NCI-H2227 (cell line): ENCODE measurements around the gene CHAT.
"Not testable (repeated sequence)": the region's sequence is repeated elsewhere in the genome, so short reads cannot be mapped to it uniquely, and the experiment has no call there.

ENCODE experiments used
- DNase-seq: peaks from one replicate; lab custom pipeline; 2025; ENCODE audit not compliant: unreplicated experiment; lab: John Stamatoyannopoulos, UW

CHAT gene

DNA sequence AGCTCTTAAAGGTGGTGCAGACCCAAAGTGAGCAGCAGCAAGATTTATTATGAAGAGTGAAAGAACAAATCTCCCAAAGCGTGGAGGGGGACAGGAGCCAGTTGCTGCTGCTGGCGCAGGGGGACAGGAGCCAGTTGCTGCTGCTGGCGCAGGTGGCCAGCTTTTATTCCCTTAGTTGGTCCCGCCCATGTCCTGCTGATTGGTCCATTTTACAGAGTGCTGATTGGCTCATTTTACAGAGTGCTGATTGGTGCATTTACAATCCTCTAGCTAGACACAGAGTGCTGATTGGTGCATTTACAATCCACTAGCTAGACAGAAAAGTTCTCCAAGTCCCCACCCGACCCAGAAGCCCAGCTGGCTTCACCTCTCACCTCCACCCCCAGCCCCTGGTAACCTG is 68.6 kb downstream of the CHAT start:
- DNase-seq = not testable (repeated sequence)

DNA sequence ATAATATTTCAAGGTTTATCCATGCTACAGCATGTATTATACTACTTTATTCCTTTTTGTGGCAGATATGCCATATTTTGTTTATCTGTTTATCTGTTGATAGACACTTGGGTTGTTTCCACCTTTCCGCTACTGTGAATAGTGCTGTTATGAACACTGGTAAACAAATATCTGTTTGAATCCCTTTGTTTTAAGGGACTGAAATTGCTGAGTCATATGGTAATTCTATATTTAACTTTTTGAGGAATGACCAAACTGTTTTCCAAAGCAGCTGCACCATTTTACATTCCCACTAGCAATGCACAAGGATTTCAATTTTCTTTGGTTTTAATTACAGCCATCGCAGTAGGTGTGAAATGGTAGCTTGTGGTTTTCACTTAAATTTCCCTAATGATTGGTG is 69.0 kb downstream of the CHAT start:
- no peak for DNase-seq

DNA sequence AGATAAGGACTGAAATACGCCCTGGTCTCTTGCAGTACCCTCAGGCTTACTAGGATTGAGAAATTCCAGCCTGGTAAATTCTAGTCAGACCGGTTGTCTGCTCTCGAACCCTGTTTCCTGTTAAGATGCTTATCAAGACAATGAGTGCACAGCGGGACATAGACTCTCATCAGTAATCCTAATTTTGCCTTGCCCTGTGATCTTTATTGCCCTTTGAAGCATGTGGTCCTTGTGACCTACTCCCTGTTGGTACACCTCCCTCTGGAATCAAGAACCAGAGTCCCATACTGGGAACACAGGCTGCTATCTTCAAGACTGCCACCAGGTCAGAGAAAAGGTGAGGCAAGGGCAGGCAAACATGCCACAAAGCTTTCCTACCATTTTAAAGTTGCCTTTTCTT is 72.8 kb downstream of the CHAT start:
- DNase-seq = no peak

DNA sequence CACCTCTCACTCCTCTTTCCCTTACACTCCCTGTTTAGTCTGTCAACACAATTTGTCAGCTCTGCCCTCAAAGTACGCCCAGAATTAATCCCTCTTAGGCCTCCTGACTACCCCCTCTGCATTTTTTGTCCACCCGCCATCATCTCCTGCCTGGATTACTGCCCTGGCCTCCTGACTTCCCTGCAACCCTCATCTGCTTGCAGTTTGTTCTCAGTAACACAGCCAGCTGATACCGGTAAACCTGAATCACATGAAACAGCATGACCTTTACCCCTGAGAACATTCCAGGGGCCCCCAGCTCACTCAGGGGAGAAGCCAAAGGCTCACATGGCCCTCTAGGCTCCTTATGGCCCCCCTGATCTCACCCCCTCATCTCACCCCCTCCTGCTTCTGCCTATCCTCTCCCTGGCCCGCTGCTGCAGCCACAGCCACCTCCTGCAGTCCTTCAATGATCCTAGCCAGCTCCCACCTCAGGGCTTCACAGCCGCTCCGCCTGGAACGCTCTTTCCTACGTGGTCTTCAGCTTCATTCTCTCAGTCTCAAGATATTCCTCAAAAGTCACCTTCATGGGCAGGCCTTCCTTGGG is 74.5 kb downstream of the CHAT start:
- DNase-seq = no peak

DNA sequence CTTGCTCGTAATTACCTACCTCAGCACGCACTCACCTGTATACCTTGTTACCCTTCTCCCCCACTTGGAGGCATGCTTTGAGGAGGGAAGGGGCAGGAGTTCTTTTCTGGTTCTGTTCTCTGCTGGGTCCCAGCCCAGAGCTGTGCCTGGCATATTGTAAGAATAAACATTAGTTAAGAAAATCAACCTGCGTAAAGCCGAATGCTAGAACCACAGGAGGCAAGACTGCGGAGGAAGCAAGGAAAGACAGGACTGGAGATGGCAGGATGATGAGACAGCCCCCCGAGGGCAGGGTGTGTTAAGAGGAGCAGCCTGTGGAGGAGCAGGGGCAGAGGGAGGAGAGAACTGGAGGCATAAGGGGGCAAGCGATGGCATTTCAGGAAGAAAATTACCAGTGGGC is 75.1 kb downstream of the CHAT start:
- no peak for DNase-seq

DNA sequence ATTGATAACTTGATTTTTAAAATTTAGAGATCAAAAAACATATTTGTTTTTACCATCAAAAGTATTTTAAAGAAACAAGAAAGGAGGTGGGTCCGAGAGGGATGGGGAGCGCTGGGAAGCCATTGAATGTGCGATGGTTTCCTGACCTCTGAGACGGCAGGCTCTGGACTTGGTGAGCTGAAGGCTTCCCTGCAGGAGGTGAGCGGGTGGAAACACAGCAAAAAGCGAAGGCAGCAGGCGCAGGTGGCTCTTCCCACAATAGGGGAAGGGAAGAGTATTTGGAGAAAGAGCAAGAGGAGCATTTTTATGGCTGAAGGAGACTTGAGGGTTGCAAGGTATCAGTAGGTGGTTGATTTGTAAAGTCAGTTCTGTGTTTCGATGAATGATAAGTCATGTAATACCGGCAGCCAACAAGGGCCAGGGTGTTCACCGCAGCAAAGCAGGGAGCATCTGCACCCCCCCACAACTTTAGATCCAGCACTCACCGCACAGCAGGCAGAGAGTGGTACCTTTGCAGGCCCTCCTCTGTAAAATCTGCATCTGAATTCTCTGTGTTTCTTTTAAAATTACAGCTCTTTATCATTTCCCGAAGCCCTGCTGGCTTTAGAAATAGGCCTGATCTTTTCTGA is 76.2 kb downstream of the CHAT start:
- no peak for DNase-seq

DNA sequence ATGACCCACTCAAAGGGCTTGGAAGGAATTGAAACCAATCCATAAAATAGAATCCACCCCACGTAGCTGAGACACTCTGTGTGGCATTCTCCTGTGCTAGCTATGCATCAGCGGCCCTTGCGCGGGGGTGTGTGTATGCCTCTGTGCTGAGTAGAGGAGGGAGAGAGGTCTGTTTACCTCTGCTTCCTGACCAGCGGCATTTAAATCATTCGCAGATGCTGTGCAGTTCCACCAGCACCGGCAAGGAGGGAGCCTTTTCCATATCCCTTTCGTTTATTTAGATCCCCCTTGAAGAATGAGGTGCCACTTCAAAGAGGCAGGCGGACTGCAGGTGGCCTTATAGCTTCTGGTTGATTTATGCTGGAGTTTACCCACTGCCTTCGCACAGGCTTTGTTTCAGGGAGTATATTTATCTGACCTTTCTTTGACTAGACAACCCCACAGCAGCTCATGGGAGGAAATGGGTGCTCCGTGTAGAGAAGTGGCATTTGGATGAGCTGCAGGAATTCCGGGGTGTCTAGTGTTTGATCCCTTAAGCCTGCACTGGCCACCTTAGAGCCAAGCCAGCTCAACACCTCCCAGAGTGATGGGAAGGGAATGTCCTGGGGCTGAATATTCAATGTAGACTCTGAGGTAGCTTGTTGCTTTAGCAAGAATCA is 77.0 kb downstream of the CHAT start:
- peak; percentile 10 for DNase-seq

DNA sequence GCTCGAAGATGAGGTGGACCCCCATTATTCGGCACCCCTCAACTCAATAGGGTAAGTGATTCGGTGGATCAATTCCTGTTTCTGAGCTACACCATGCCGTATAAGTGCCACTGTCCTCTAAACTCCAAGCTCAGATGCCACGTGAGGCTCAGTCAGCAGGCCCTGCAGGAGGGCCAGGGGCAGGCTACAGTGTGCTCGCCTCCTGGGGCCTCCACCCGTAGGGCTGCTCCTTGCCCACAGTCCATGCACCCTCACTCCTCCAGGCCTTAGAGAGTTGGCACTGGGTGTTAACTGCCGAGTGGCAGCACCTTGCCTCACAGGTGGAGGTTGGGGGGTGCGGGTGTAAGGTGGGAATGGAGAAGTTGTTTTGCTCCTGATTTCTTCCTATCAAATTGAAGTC is 77.8 kb downstream of the CHAT start:
- DNase-seq = no peak

DNA sequence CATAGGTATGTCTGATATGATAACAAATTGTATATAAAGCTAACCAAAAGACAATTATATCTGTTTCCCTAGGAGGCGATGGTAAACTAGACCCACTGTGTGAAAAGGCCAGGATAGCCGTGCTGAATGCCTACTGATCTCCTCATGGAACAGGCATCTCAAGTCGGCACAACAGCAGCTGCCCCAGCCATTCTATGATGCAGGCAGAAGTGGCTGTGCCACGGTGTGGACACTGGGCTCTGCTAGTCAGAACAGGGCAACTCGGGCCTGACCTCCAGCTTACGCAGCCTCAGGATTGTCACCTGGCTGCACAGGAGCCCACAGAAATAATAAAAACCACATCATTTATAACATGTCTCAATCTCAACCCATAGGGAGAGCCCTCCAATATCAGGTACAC is 80.6 kb downstream of the CHAT start:
- no peak for DNase-seq

DNA sequence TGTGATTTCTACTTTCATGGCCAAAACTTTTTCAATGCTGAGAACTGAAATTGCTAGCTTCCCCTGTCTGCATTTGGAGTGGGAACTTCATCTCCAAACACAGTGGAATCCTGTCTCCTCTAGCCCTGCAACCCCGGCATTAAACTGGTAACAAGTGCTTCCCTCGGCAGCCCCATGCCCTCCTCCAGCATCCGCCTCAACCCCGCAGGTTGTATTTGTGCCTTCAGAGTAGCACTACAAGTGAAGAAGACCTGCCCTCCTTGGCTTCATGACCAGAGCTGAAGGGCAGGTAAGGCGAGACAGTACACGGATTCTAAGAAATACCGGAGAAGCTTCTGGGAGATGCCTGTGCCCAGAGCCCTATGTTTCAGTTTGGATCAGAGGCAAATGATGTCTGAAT is 82.5 kb downstream of the CHAT start:
- no peak for DNase-seq

DNA sequence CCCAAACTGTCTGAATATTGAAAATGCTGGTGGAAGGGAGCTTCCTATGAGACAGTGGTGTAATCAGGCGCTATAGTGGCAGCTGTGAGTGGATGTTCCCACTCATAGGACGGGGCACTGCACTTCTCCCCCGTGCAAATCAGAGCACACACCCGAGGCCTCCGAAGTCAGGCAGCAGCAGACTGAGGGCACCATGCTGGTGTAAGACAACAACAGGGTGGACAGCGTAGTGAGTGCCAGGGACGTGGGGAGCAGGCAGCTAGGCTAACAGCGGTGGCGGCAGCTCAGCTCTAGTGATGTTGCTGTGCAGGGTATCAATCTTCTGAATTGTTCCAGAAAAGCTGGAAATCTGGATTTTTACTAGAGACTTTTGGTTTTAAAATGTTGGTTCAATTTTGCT is 84.8 kb downstream of the CHAT start:
- DNase-seq = no peak

DNA sequence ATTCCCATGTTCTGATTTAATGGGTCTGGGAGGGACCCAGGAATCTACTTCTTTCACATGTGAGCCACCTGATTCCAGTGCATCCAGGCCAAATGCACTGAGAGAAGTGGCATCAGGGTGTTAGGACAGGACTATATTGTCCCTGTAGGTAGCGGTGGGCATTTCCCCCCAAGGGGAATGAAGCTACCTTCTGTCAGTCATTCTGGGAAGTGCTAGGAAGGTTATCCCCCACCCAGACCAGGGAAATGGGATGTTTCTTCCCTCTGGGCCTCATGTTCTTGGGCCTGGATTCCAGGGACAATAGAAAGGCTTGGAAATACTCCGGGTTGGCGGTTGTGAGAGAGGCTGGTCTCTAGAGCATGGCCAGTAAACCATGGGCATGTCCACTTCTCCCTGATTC is 86.4 kb downstream of the CHAT start:
- DNase-seq = no peak

DNA sequence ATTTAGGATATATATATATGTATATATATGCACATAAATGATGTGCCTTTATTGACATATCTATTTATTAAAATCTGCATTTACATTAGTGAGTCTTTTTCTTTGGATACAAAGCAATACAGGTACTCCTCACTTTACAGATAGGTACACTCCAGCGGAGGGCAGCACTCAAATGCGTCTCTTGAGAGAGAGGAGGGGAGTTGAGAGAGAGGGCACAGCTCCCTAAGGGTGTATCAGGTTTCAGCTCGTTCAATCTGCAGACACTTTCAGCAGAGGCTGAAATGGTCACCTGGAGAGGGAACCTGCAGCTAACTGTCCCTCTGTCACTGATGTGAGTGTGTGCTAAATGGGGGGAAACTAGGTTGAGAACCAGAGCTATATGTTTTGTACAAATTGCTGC is 87.2 kb downstream of the CHAT start:
- DNase-seq = no peak

DNA sequence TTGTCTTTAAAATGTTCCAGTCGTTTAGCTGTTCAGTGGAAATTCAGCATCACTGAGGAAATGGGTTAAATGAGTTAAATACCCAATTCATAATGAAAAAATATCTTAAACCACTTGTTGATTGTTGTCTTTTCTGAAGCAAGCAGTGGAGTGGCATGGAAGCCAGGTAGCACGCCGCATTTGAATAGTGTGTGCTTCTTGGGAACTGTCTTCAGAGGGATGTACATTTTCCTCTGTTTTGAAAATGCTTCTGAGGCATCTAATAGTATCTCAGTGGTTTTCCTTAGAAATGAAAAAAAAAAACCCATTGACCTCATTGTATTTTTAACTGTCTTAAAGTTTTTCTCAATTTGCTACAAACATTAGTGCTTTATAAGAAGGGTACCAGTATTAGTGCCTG is 93.7 kb downstream of the CHAT start:
- DNase-seq = no peak

DNA sequence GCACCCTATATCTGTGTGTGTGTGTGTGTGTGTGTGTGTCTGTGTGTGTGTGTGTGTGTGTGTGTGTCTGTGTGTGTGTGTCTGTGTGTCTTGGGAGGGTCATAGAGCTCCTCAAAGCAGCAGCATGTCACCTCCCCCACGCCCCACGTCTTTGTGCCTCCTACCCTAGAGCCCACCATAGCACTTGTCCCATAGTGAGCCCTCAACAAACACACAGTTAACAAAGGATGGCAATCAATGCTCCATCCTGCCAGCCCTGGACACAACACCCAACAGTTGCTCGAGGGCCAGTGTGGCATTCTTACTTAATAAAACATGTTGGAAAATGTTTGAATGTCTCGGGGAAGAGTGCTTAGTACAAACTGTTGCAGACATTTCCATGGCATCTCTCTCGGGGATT is 96.1 kb downstream of the CHAT start:
- DNase-seq = no peak

DNA sequence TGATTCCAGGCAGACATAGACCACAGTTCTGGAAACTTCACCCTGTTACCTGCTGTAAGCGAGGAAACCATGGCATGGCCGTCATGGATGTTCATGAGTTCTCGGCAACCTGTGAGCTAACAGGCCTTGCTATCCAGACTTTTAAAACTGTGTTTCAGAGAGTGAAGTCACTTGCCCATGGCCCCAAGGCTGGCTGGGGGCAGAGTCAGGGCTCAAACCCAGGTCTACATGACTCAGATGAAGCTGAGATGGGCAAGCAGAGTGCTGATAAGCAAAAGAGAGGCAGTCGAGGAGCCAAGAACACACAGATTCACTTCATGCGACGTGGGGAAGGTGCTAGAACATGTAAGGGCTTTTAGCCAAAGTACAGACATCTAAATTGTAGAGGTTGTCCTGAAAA is 97.1 kb downstream of the CHAT start:
- no peak for DNase-seq

DNA sequence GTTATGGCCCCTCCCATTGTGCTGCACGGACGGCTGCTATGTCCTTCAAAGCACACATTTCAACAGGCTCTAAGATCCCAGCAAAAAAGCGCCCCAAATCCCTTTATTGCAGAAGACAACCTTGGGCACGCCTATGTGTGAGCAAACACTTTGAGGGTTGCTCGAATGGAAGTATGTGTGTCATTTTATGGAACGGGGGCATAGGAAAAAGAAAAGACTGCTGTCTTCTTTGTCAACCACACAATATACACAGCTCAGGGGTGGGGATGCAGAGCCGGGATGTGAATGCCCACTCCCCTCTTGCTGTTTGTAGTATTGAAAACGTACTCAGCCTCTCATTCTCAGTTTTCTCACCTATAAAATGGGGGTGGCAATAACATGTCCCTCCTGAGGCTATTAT is 97.6 kb downstream of the CHAT start:
- no peak for DNase-seq

DNA sequence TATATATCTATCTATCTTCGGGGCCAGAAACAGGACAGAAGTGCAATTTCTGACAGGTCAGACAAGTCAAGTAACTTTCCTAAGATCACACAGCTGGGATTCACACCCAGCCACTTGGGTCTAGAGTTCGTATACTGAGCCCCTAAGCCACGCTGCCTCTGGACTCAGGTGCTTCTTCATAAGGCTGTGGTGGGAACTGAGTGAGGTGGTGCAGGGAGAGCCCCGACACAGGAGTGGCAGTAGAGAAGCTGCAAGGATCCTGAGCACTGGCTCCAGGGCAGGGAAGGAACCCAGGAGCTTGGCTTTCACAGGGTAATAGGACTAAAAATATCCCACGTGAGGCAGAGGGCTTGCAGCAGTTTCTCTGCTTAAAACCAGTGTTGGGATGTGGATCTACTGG is 99.4 kb downstream of the CHAT start:
- DNase-seq = no peak
